HepG2 (cell line): Measurements from ENCODE around the gene ARMC8. TPM values are rescaled to one million over a fixed set of nuclear protein-coding genes. Genes with fewer than 3 reads are reported as not detected.

Source experiments
- ATAC-seq: fragments of 200-7000 bp; cut with Tn5 transposase; 3 replicates; pipeline ENCODE4 v1.9.1; 2020; ENCODE audit warnings: mild to moderate bottlenecking, moderate library complexity
- BruUV-seq: library from RNA; stranded (reverse); fragments of 400-500 nt; replicated peaks from 2 replicates; lab custom pipeline; 2021; lab: Mats Ljungman, UMichigan
- CTCF ChIA-PET: fragments of 300-600 bp; formaldehyde crosslinking; extraction: SDS; loops from one replicate; lab custom pipeline; 2021; ENCODE audit warnings: low total read pairs, inconsistent platforms, low intra/inter-chr PET ratio; lab: Yijun Ruan, JAX
- POLR2A ChIA-PET: fragments of 350-600 bp; sonication (Branson Sonifier 250); formaldehyde crosslinking; loops from one replicate; lab custom pipeline; 2020; ENCODE audit warnings: antibody characterized with exemption, inconsistent platforms; lab: Yijun Ruan, JAX
- DNase-seq: peaks from one replicate; pipeline ENCODE4 v3.0.0-alpha.2; 2015; ENCODE audit warnings: low spot score
- FAIRE-seq: peaks from 3 replicates; lab custom pipeline; 2011; peaks lifted over from hg19 to GRCh38; lab: Jason Lieb, UNC
- H2AFZ ChIP-seq: one replicate; pipeline ENCODE4 v1.6.1; 2011; ENCODE audit warnings: low read length, inconsistent platforms
- H3K27ac ChIP-seq: fragments of 300-600 bp; 3 replicates; pipeline ENCODE4 v1.8.0; 2011; ENCODE audit warnings: mixed run types, mild to moderate bottlenecking, mixed read lengths, low read length, inconsistent platforms; ENCODE audit not compliant: insufficient read depth; ENCODE audit errors: extremely low read length
- H3K27me3 ChIP-seq, 2 experiments: fragments of 200-600 bp in 1 of 2; 2 replicates in 1 of 2; 3 replicates in 1 of 2; pipeline versions ENCODE4 v1.6.0 to v1.8.0; 2011; ENCODE audit warnings: low read length in 2 of 2, mild to moderate bottlenecking in 2 of 2, moderate library complexity in 2 of 2, inconsistent platforms in 1 of 2; ENCODE audit not compliant: insufficient read depth in 2 of 2, control insufficient read depth in 1 of 2
- H3K36me3 ChIP-seq, 2 experiments: fragments of 200-600 bp in 1 of 2; replicated peaks in 1 of 2; 2 replicates in 1 of 2; 3 replicates in 1 of 2; pipeline versions ENCODE4 v1.5.1 to v1.8.0; 2011; ENCODE audit warnings: low read length in 2 of 2, inconsistent platforms in 1 of 2; ENCODE audit not compliant: insufficient read depth in 2 of 2, control insufficient read depth in 1 of 2
- H3K4me1 ChIP-seq: 2 replicates; pipeline ENCODE4 v1.5.1; 2012; ENCODE audit warnings: low read length, inconsistent platforms; ENCODE audit not compliant: insufficient read depth
- H3K4me2 ChIP-seq: 2 replicates; pipeline ENCODE4 v1.6.0; 2011; ENCODE audit warnings: low read depth, low read length, inconsistent platforms
- H3K4me3 ChIP-seq, 3 experiments: fragments of 200-600 bp in 1 of 3; sonication (generic), shearing (Covaris generic) in 1 of 3; replicated peaks in 1 of 3; 2 replicates each; pipeline ENCODE4 v1.5.1; 2011 to 2016; ENCODE audit warnings: low read length in 3 of 3, inconsistent platforms in 2 of 3, low read depth in 2 of 3, mild to moderate bottlenecking in 2 of 3, control low read depth in 1 of 3, mixed read lengths in 1 of 3; ENCODE audit not compliant: insufficient read depth in 1 of 3
- H3K79me2 ChIP-seq: one replicate; pipeline ENCODE4 v1.6.1; 2011; ENCODE audit warnings: low read length, inconsistent platforms; ENCODE audit not compliant: insufficient read depth
- H3K9ac ChIP-seq: 2 replicates; pipeline ENCODE4 v1.6.0; 2011; ENCODE audit warnings: mild to moderate bottlenecking, low read depth, low read length, inconsistent platforms; ENCODE audit not compliant: insufficient read depth
- H3K9me3 ChIP-seq: 2 replicates; pipeline ENCODE4 v1.5.1; 2012; ENCODE audit warnings: mild to moderate bottlenecking, low read length
- H4K20me1 ChIP-seq: 2 replicates; pipeline ENCODE4 v1.6.0; 2011; ENCODE audit warnings: inconsistent platforms, mild to moderate bottlenecking, low read length, moderate library complexity; ENCODE audit not compliant: insufficient read depth
- EHMT2 ChIP-seq: fragments of 200-600 bp; sonication (generic); IDR thresholded peaks from 2 replicates; pipeline ENCODE4 v1.7.0; 2017; ENCODE audit warnings: antibody characterized with exemption, low read depth, low read length, borderline replicate concordance
- PLRG1 ChIP-seq: fragments of 450-650 bp; conservative IDR thresholded peaks from 2 replicates; pipeline ENCODE4 v1.6.1; 2016
- RFX5 ChIP-seq: IDR thresholded peaks from 2 replicates; pipeline ENCODE4 v1.6.1; 2011; ENCODE audit warnings: low read depth, low read length, improper control_type of control experiment
- TARDBP ChIP-seq: sonication (generic); formaldehyde crosslinking; IDR thresholded peaks from 2 replicates; pipeline ENCODE4 v1.8.0; 2022; ENCODE audit warnings: mild to moderate bottlenecking, missing genetic modification reagents
- TGIF2 ChIP-seq: IDR thresholded peaks from 2 replicates; pipeline ENCODE4 v1.6.1; 2016; ENCODE audit warnings: control low read depth, missing compliant biosample characterization
- ZNF747 ChIP-seq: sonication (generic); formaldehyde crosslinking; IDR thresholded peaks from 2 replicates; pipeline ENCODE4 v1.8.1; 2023; ENCODE audit warnings: missing genetic modification reagents, mild to moderate bottlenecking, borderline replicate concordance
- WGBS: methylation state at CpG from one replicate; pipeline ENCODE4 v1.1.6; 2017; ENCODE audit warnings: low lambda C conversion rate; 5-methylcytosine and 5-hydroxymethylcytosine counted together
- in situ Hi-C: cut with HindIII; loops from 2 replicates; pipeline ENCODE4 v1.10.0; 2017; ENCODE audit warnings: low pct_unique_long_range_greater_than_20kb; ENCODE audit not compliant: extremely low pct_ligation_motif_present
- intact Hi-C: fragments of 100-400 bp; cut with micrococcal nuclease; formaldehyde crosslinking; loops from one replicate; pipeline ENCODE4 v1.10.0; 2022; ENCODE audit not compliant: unreplicated experiment
- polyA plus RNA-seq, 8 experiments: library from polyadenylated mRNA; depleted of rRNA in 3 of 8; stranded (reverse) in 7 of 8; unstranded in 1 of 8; fragments of >200 nt; fragmentation: Illumina TruSeq in 4 of 8; extraction: Trizol in 4 of 8; gene quantifications; 2 replicates each; pipeline versions ENCODE4 v1.2.1 to v1.2.3, GENCODE V29; 2011 to 2016; ENCODE audit warnings: low read depth in 4 of 8, missing spikeins in 1 of 8, mixed read lengths in 1 of 8; ENCODE audit not compliant: insufficient read depth in 1 of 8
- total RNA-seq, 5 experiments: library from RNA; depleted of rRNA; stranded (reverse); fragments of >200 nt; fragmentation: Illumina TruSeq; extraction: Trizol; gene quantifications; 2 replicates each; pipeline ENCODE4 v1.2.3, GENCODE V29; 2016; ENCODE audit warnings: low read depth in 1 of 5
- TF ChIP-seq, protein P1 (sequence below): sonication (generic); formaldehyde crosslinking; IDR thresholded peaks from 2 replicates; pipeline ENCODE4 v1.4.0; 2020; ENCODE audit warnings: missing genetic modification reagents, borderline replicate concordance
- TF ChIP-seq, protein P2 (sequence below): sonication (generic); formaldehyde crosslinking; IDR thresholded peaks from 2 replicates; pipeline ENCODE4 v1.4.0; 2020; ENCODE audit warnings: low read depth, missing genetic modification reagents

The ARMC8 gene
- total and polyA plus RNA-seq, 2 of the 13 experiments (the other 11 are each of a cell fraction or from before 2014, with no cell fraction given) = 38.9 to 55.3 TPM

DNA sequence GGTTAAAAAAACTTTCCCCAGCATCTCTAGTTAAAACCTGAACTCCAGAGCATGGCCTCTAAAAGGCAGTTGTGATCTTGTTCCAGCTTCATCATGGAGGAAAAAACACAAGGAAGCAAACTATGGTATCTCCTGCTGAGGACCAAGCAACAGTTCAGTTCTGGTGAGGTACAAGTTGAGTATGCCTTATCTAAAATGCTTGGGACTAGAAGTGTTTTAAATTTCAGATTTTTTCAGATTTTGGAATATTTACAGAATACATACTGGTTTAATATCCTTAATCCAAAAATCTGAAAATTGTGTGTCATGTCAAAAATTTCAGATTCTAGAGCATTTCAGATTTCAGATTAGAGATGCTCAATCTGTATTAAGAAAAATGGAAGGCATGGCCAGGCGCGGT lies 22.0 kb upstream of the ARMC8 start:
- Histone ChIP-seq H2AFZ (no peak overlapping the region), H3K4me3 (no peak overlapping the region)
- TF ChIP-seq TGIF2 (CRISPR knock-in tag) (no peak), TARDBP (no peak), EHMT2 (no peak), RFX5 (no peak), PLRG1 (no peak), ZNF747 (CRISPR knock-in tag) (no peak)
- TF ChIP-seq, protein P1, sequence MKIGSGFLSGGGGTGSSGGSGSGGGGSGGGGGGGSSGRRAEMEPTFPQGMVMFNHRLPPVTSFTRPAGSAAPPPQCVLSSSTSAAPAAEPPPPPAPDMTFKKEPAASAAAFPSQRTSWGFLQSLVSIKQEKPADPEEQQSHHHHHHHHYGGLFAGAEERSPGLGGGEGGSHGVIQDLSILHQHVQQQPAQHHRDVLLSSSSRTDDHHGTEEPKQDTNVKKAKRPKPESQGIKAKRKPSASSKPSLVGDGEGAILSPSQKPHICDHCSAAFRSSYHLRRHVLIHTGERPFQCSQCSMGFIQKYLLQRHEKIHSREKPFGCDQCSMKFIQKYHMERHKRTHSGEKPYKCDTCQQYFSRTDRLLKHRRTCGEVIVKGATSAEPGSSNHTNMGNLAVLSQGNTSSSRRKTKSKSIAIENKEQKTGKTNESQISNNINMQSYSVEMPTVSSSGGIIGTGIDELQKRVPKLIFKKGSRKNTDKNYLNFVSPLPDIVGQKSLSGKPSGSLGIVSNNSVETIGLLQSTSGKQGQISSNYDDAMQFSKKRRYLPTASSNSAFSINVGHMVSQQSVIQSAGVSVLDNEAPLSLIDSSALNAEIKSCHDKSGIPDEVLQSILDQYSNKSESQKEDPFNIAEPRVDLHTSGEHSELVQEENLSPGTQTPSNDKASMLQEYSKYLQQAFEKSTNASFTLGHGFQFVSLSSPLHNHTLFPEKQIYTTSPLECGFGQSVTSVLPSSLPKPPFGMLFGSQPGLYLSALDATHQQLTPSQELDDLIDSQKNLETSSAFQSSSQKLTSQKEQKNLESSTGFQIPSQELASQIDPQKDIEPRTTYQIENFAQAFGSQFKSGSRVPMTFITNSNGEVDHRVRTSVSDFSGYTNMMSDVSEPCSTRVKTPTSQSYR = no peak
- TF ChIP-seq, protein P2, sequence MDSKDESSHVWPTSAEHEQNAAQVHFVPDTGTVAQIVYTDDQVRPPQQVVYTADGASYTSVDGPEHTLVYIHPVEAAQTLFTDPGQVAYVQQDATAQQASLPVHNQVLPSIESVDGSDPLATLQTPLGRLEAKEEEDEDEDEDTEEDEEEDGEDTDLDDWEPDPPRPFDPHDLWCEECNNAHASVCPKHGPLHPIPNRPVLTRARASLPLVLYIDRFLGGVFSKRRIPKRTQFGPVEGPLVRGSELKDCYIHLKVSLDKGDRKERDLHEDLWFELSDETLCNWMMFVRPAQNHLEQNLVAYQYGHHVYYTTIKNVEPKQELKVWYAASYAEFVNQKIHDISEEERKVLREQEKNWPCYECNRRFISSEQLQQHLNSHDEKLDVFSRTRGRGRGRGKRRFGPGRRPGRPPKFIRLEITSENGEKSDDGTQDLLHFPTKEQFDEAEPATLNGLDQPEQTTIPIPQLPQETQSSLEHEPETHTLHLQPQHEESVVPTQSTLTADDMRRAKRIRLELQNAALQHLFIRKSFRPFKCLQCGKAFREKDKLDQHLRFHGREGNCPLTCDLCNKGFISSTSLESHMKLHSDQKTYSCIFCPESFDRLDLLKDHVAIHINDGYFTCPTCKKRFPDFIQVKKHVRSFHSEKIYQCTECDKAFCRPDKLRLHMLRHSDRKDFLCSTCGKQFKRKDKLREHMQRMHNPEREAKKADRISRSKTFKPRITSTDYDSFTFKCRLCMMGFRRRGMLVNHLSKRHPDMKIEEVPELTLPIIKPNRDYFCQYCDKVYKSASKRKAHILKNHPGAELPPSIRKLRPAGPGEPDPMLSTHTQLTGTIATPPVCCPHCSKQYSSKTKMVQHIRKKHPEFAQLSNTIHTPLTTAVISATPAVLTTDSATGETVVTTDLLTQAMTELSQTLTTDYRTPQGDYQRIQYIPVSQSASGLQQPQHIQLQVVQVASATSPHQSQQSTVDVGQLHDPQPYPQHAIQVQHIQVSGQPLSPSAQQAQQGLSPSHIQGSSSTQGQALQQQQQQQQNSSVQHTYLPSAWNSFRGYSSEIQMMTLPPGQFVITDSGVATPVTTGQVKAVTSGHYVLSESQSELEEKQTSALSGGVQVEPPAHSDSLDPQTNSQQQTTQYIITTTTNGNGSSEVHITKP = no peak
- TF ChIP-seq, all 625 proteins: peak for 0
- CTCF ChIA-PET = no interaction called here
- intact Hi-C loops (no loop called here), in situ Hi-C loops (no loop called here)
- Histone ChIP-seq H3K9me3 (no peaks in the 10 kb centered on the region), H3K36me3 (peaks cover 8 to 51% of the 10 kb centered on the region in 2 experiments), H3K27me3 (no peaks in the 10 kb centered on the region), H4K20me1 (no peaks in the 10 kb centered on the region; the same call in 1 of the 2 replicates), H3K79me2 (no peaks in the 10 kb centered on the region), H3K9ac (no peak overlapping the region), H3K27ac (no peak overlapping the region), H3K4me1 (no peaks in the 10 kb centered on the region), H3K4me2 (no peak overlapping the region)
- WGBS = 100% methylated on average over 2 of the region's 2 CpGs
- ATAC-seq (no peak), DNase-seq (no peak), FAIRE-seq (no peak)
- BruUV-seq = no TSS peak
- POLR2A ChIA-PET = no interaction called here
